HepG2 (cell line): Measurements from ENCODE around the gene SPN. TPM values are rescaled to one million over a fixed set of nuclear protein-coding genes. Genes with fewer than 3 reads are reported as not detected.

Experiments used
- ATAC-seq: fragments of 200-7000 bp; cut with Tn5 transposase; 3 replicates; pipeline ENCODE4 v1.9.1; 2020; ENCODE audit warnings: mild to moderate bottlenecking, moderate library complexity
- BruUV-seq: library from RNA; stranded (reverse); fragments of 400-500 nt; replicated peaks from 2 replicates; lab custom pipeline; 2021; lab: Mats Ljungman, UMichigan
- CTCF ChIA-PET: fragments of 300-600 bp; formaldehyde crosslinking; extraction: SDS; loops from one replicate; lab custom pipeline; 2021; ENCODE audit warnings: low total read pairs, inconsistent platforms, low intra/inter-chr PET ratio; lab: Yijun Ruan, JAX
- POLR2A ChIA-PET: fragments of 350-600 bp; sonication (Branson Sonifier 250); formaldehyde crosslinking; loops from one replicate; lab custom pipeline; 2020; ENCODE audit warnings: antibody characterized with exemption, inconsistent platforms; lab: Yijun Ruan, JAX
- DNase-seq: peaks from one replicate; pipeline ENCODE4 v3.0.0-alpha.2; 2015; ENCODE audit warnings: low spot score
- FAIRE-seq: peaks from 3 replicates; lab custom pipeline; 2011; peaks lifted over from hg19 to GRCh38; lab: Jason Lieb, UNC
- H2AFZ ChIP-seq: one replicate; pipeline ENCODE4 v1.6.1; 2011; ENCODE audit warnings: low read length, inconsistent platforms
- H3K27ac ChIP-seq: fragments of 300-600 bp; 3 replicates; pipeline ENCODE4 v1.8.0; 2011; ENCODE audit warnings: mixed run types, mild to moderate bottlenecking, mixed read lengths, low read length, inconsistent platforms; ENCODE audit not compliant: insufficient read depth; ENCODE audit errors: extremely low read length
- H3K27me3 ChIP-seq, 2 experiments: fragments of 200-600 bp in 1 of 2; 2 replicates in 1 of 2; 3 replicates in 1 of 2; pipeline versions ENCODE4 v1.6.0 to v1.8.0; 2011; ENCODE audit warnings: low read length in 2 of 2, mild to moderate bottlenecking in 2 of 2, moderate library complexity in 2 of 2, inconsistent platforms in 1 of 2; ENCODE audit not compliant: insufficient read depth in 2 of 2, control insufficient read depth in 1 of 2
- H3K36me3 ChIP-seq, 2 experiments: fragments of 200-600 bp in 1 of 2; replicated peaks in 1 of 2; 2 replicates in 1 of 2; 3 replicates in 1 of 2; pipeline versions ENCODE4 v1.5.1 to v1.8.0; 2011; ENCODE audit warnings: low read length in 2 of 2, inconsistent platforms in 1 of 2; ENCODE audit not compliant: insufficient read depth in 2 of 2, control insufficient read depth in 1 of 2
- H3K4me1 ChIP-seq: 2 replicates; pipeline ENCODE4 v1.5.1; 2012; ENCODE audit warnings: low read length, inconsistent platforms; ENCODE audit not compliant: insufficient read depth
- H3K4me2 ChIP-seq: 2 replicates; pipeline ENCODE4 v1.6.0; 2011; ENCODE audit warnings: low read depth, low read length, inconsistent platforms
- H3K4me3 ChIP-seq, 3 experiments: fragments of 200-600 bp in 1 of 3; sonication (generic), shearing (Covaris generic) in 1 of 3; replicated peaks in 1 of 3; 2 replicates each; pipeline ENCODE4 v1.5.1; 2011 to 2016; ENCODE audit warnings: low read length in 3 of 3, inconsistent platforms in 2 of 3, low read depth in 2 of 3, mild to moderate bottlenecking in 2 of 3, control low read depth in 1 of 3, mixed read lengths in 1 of 3; ENCODE audit not compliant: insufficient read depth in 1 of 3
- H3K79me2 ChIP-seq: one replicate; pipeline ENCODE4 v1.6.1; 2011; ENCODE audit warnings: low read length, inconsistent platforms; ENCODE audit not compliant: insufficient read depth
- H3K9ac ChIP-seq: 2 replicates; pipeline ENCODE4 v1.6.0; 2011; ENCODE audit warnings: mild to moderate bottlenecking, low read depth, low read length, inconsistent platforms; ENCODE audit not compliant: insufficient read depth
- H3K9me3 ChIP-seq: 2 replicates; pipeline ENCODE4 v1.5.1; 2012; ENCODE audit warnings: mild to moderate bottlenecking, low read length
- H4K20me1 ChIP-seq: 2 replicates; pipeline ENCODE4 v1.6.0; 2011; ENCODE audit warnings: inconsistent platforms, mild to moderate bottlenecking, low read length, moderate library complexity; ENCODE audit not compliant: insufficient read depth
- MLXIP ChIP-seq: sonication (generic); formaldehyde crosslinking; IDR thresholded peaks from 2 replicates; pipeline ENCODE4 v1.9.0; 2021; ENCODE audit warnings: missing genetic modification reagents, borderline replicate concordance
- RBM22 ChIP-seq: fragments of 200-400 bp; formaldehyde crosslinking; optimal IDR thresholded peaks from 2 replicates; pipeline ENCODE3; 2017; ENCODE audit warnings: mild to moderate bottlenecking, low read length, moderate library complexity
- ZNF235 ChIP-seq: sonication (generic); formaldehyde crosslinking; IDR thresholded peaks from 2 replicates; pipeline ENCODE4 v1.8.1; 2023; ENCODE audit warnings: mild to moderate bottlenecking, missing genetic modification reagents, borderline replicate concordance
- WGBS: methylation state at CpG from one replicate; pipeline ENCODE4 v1.1.6; 2017; ENCODE audit warnings: low lambda C conversion rate; 5-methylcytosine and 5-hydroxymethylcytosine counted together
- in situ Hi-C: cut with HindIII; loops from 2 replicates; pipeline ENCODE4 v1.10.0; 2017; ENCODE audit warnings: low pct_unique_long_range_greater_than_20kb; ENCODE audit not compliant: extremely low pct_ligation_motif_present
- intact Hi-C: fragments of 100-400 bp; cut with micrococcal nuclease; formaldehyde crosslinking; loops from one replicate; pipeline ENCODE4 v1.10.0; 2022; ENCODE audit not compliant: unreplicated experiment
- polyA plus RNA-seq, 8 experiments: library from polyadenylated mRNA; depleted of rRNA in 3 of 8; stranded (reverse) in 7 of 8; unstranded in 1 of 8; fragments of >200 nt; fragmentation: Illumina TruSeq in 4 of 8; extraction: Trizol in 4 of 8; gene quantifications; 2 replicates each; pipeline versions ENCODE4 v1.2.1 to v1.2.3, GENCODE V29; 2011 to 2016; ENCODE audit warnings: low read depth in 4 of 8, missing spikeins in 1 of 8, mixed read lengths in 1 of 8; ENCODE audit not compliant: insufficient read depth in 1 of 8
- total RNA-seq, 5 experiments: library from RNA; depleted of rRNA; stranded (reverse); fragments of >200 nt; fragmentation: Illumina TruSeq; extraction: Trizol; gene quantifications; 2 replicates each; pipeline ENCODE4 v1.2.3, GENCODE V29; 2016; ENCODE audit warnings: low read depth in 1 of 5

The SPN gene
- total and polyA plus RNA-seq, 2 of the 13 experiments (the other 11 are each of a cell fraction or from before 2014, with no cell fraction given) = 0.22 to 1.6 TPM

- no peak for TF ChIP-seq MLXIP (CRISPR knock-in tag)
These were observed 21.6 kb downstream of the SPN start (continued) for GRCh38 chr16:29684679-29685078.

- FAIRE-seq (no peak), DNase-seq (no peak), ATAC-seq (no peak; the same call in 1 of the 3 replicates)
- Histone ChIP-seq H4K20me1 (peaks cover 32% of the 10 kb centered on the region), H3K27ac (peak overlapping the region; percentile 50), H3K36me3 (peaks cover 4 to 24% of the 10 kb centered on the region in 2 experiments), H3K27me3 (no peaks in the 10 kb centered on the region), H3K79me2 (peaks cover 63% of the 10 kb centered on the region), H3K4me1 (peaks cover 46% of the 10 kb centered on the region), H3K4me3 (no peak overlapping the region), H3K9ac (no peak overlapping the region), H3K9me3 (no peaks in the 10 kb centered on the region), H2AFZ (no peak overlapping the region), H3K4me2 (no peak overlapping the region)
- 92% methylated on average over 9 of the region's 9 CpGs for WGBS
- intact Hi-C loops (no loop called here), in situ Hi-C loops (no loop called here)
- TF ChIP-seq ZNF235 (no peak), RBM22 (peak; percentile 55)
- ChIA-PET CTCF (no interaction called here), POLR2A (interaction anchor here (1.9 to 3.5 kb wide), 2 partner anchors 7 to 10 kb away, joined by 8 to 37 read pairs; partner anchors contain the start of gene QPRT)
- no TSS peak for BruUV-seq
These were observed 23.8 kb downstream of the SPN start for GRCh38 chr16:29686740-29687332.
